C4-2B (cell line): ENCODE results near the gene ESRRB.

Experiments used
- CTCF ChIP-seq: fragments of 450-650 bp; conservative IDR thresholded peaks from 2 replicates; pipeline ENCODE4 v1.5.1; 2017; ENCODE audit warnings: mild to moderate bottlenecking
- ZFX ChIP-seq: fragments of 450-650 bp; IDR thresholded peaks from 2 replicates; pipeline ENCODE4 v1.6.1; 2017

GRCh38 chr14:76518366-76518765 lies 142.4 kb downstream of the ESRRB start:
- TF ChIP-seq CTCF (no peak), ZFX (no peak)
